Measurements from ENCODE around the gene GUCY2C. TPM values are rescaled to one million over a fixed set of nuclear protein-coding genes. Genes with fewer than 3 reads are reported as not detected.

The GUCY2C gene
- total and polyA plus RNA-seq, 2 donors (not counting 1 experiment from before 2014, with no cell fraction given) = 0.28 to 0.37 TPM

DNA sequence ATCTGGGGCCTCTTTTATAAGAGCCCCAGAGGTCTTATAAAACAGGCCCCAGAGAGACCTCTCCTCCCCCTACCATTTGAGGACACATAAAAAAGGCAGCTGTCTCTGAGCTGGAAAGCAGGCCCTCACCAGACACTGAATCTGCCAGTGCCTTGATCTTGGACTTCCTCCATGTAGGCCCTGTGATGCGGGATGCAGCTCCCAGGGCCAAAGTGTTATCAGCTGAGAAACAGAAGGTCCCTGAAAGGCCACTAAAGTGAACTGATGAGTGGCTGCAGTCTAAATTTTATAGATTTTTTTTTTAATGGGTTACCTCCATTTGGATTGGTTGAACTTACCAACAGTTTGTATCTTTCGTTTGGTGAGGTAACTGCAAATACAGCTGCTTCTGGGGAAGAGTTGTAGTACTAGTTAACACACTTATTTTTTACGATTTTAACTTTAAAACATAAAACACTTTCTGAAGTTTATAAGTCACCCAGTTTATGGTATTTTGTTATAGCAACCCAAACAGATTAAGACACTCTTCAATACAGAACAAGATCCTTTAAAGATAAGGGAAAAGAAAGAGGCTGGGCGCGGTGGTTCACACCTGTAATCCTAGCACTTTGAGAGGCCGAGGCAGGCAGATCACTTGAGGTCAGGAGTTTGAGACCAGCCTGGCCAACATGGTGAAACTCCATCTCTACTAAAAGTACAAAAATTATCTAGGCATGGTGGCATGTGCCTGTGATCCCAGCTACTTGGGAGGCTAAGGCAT is 5.6 kb upstream of the GUCY2C start:
- ATAC-seq (ENCODE audit: low read depth) = no peak
- H3K27ac Mint-ChIP-seq = no peak overlapping the region
- no peaks in the 10 kb centered on the region for H3K4me1 Mint-ChIP-seq
- POLR2A ChIA-PET = no interaction called here
- no peak for DNase-seq
- H3K4me3 Mint-ChIP-seq = no peak overlapping the region
- 89% methylated on average over 1 of the region's 6 CpGs for WGBS (ENCODE audit: insufficient coverage)
- Histone ChIP-seq H3K4me3 (ENCODE audit: control extremely low read depth in 1 of 5, extremely low read depth in 1 of 5, insufficient read depth in 1 of 5, low read depth in 2 of 5, low read length in 4 of 5) (no peak overlapping the region), H3K27me3 (replicated peaks in 1 of 4; ENCODE audit: control extremely low read depth in 1 of 4, control insufficient read depth in 3 of 4, insufficient read depth in 4 of 4, low read length in 3 of 4) (peaks cover 0 to 2% (median 0%) of the 10 kb centered on the region in 4 experiments), H3K4me1 (ENCODE audit: control insufficient read depth in 2 of 2, insufficient read depth in 2 of 2, low read length in 2 of 2) (no peaks in the 10 kb centered on the region), H3K36me3 (replicated peaks in 1 of 2; ENCODE audit: control extremely low read depth in 1 of 2, control insufficient read depth in 1 of 2, extremely low read depth in 1 of 2, insufficient read depth in 2 of 2, low read length in 1 of 2) (no peaks in the 10 kb centered on the region), H3K27ac (ENCODE audit: low read length in 2 of 2) (no peak overlapping the region), H3K79me2 (ENCODE audit: control insufficient read depth, insufficient read depth, low read length) (no peaks in the 10 kb centered on the region), H4K20me1 (ENCODE audit: control insufficient read depth, insufficient read depth, low read length, poor library complexity, severe bottlenecking) (no peaks in the 10 kb centered on the region), H3K4me2 (replicated peaks; ENCODE audit: low read depth, low read length, poor library complexity, severe bottlenecking) (no peak overlapping the region), H3K9me3 (ENCODE audit: control extremely low read depth in 1 of 3, control insufficient read depth in 2 of 3, insufficient read depth in 1 of 3, low read length in 2 of 3) (no peaks in the 10 kb centered on the region), H3K9ac (ENCODE audit: low read length) (no peak overlapping the region), H2AFZ (ENCODE audit: insufficient read depth, low read depth, low read length, poor library complexity, severe bottlenecking) (no peak overlapping the region)
- no peak for TF ChIP-seq EZH2 (IDR thresholded peaks at IDR 0.05; ENCODE audit: borderline replicate concordance, insufficient read depth, low read depth, low read length, poor library complexity, severe bottlenecking)
- CTCF ChIA-PET = no interaction called here
- H3K27me3 Mint-ChIP-seq = peaks cover 8% of the 10 kb centered on the region
- intact Hi-C loops (cut with micrococcal nuclease) = no loop called here
- no peaks in the 10 kb centered on the region for H3K9me3 Mint-ChIP-seq (ENCODE audit: insufficient read depth)

DNA sequence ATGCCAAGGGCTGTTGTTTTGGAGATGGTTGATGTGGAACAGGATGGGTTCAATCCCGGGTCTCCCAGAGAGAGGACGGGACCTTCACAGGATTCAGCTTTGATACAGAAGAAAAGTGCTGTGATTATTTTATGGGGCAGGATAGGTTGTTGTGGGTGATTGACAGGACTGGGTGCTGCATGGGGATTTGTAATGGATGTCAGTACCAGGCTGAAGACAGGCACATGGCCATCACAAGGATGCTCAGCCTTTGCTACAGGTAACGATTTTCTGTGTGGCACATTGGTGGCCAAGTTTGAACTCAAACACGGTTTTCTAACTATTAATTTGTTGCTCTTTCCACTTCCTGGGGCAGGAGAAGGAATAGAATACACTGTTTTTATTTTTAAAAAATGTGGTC is 4.5 kb upstream of the GUCY2C start:
- peaks cover 0 to 2% (median 0%) of the 10 kb centered on the region in 4 experiments for H3K27me3 ChIP-seq (replicated peaks in 1 of 4; ENCODE audit: control extremely low read depth in 1 of 4, control insufficient read depth in 3 of 4, insufficient read depth in 4 of 4, low read length in 3 of 4)
- ATAC-seq (ENCODE audit: low read depth) (no peak), DNase-seq (no peak)
- H4K20me1 ChIP-seq (ENCODE audit: control insufficient read depth, insufficient read depth, low read length, poor library complexity, severe bottlenecking) = no peaks in the 10 kb centered on the region
- Mint-ChIP-seq H3K4me1 (no peaks in the 10 kb centered on the region), H3K9me3 (ENCODE audit: insufficient read depth) (no peaks in the 10 kb centered on the region), H3K27me3 (peaks cover 8% of the 10 kb centered on the region), H3K4me3 (no peak overlapping the region), H3K27ac (no peak overlapping the region)
- no peak overlapping the region for H3K4me3 ChIP-seq (ENCODE audit: control extremely low read depth in 1 of 5, extremely low read depth in 1 of 5, insufficient read depth in 1 of 5, low read depth in 2 of 5, low read length in 4 of 5)
- H3K4me2 ChIP-seq (replicated peaks; ENCODE audit: low read depth, low read length, poor library complexity, severe bottlenecking) = no peak overlapping the region
- no peak overlapping the region for H3K9ac ChIP-seq (ENCODE audit: low read length)
- ChIA-PET CTCF (interaction anchor here (0.5 kb wide), 1 partner anchor 36 kb away, joined by 6 read pairs; no protein-coding TSS in a partner anchor), POLR2A (no interaction called here)
- H3K27ac ChIP-seq (ENCODE audit: low read length in 2 of 2) = no peak overlapping the region
- no peak overlapping the region for H2AFZ ChIP-seq (ENCODE audit: insufficient read depth, low read depth, low read length, poor library complexity, severe bottlenecking)
- TF ChIP-seq EZH2 (IDR thresholded peaks at IDR 0.05; ENCODE audit: borderline replicate concordance, insufficient read depth, low read depth, low read length, poor library complexity, severe bottlenecking) = no peak
- TF ChIP-seq, protein P1, sequence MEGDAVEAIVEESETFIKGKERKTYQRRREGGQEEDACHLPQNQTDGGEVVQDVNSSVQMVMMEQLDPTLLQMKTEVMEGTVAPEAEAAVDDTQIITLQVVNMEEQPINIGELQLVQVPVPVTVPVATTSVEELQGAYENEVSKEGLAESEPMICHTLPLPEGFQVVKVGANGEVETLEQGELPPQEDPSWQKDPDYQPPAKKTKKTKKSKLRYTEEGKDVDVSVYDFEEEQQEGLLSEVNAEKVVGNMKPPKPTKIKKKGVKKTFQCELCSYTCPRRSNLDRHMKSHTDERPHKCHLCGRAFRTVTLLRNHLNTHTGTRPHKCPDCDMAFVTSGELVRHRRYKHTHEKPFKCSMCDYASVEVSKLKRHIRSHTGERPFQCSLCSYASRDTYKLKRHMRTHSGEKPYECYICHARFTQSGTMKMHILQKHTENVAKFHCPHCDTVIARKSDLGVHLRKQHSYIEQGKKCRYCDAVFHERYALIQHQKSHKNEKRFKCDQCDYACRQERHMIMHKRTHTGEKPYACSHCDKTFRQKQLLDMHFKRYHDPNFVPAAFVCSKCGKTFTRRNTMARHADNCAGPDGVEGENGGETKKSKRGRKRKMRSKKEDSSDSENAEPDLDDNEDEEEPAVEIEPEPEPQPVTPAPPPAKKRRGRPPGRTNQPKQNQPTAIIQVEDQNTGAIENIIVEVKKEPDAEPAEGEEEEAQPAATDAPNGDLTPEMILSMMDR (IDR thresholded peaks at IDR 0.05) = no peak
- intact Hi-C loops (cut with micrococcal nuclease) = no loop called here
- H3K9me3 ChIP-seq (ENCODE audit: control extremely low read depth in 1 of 3, control insufficient read depth in 2 of 3, insufficient read depth in 1 of 3, low read length in 2 of 3) = no peaks in the 10 kb centered on the region
- H3K36me3 ChIP-seq (replicated peaks in 1 of 2; ENCODE audit: control extremely low read depth in 1 of 2, control insufficient read depth in 1 of 2, extremely low read depth in 1 of 2, insufficient read depth in 2 of 2, low read length in 1 of 2) = no peaks in the 10 kb centered on the region
- H3K79me2 ChIP-seq (ENCODE audit: control insufficient read depth, insufficient read depth, low read length) = no peaks in the 10 kb centered on the region
- 97% methylated on average over 2 of the region's 4 CpGs for WGBS (ENCODE audit: insufficient coverage)
- no peaks in the 10 kb centered on the region for H3K4me1 ChIP-seq (ENCODE audit: control insufficient read depth in 2 of 2, insufficient read depth in 2 of 2, low read length in 2 of 2)
